ENCODE data around the gene BCL7A. TPM values are rescaled to one million over a fixed set of nuclear protein-coding genes. Genes with fewer than 3 reads are reported as not detected.

The BCL7A gene
- total RNA-seq, 1 experiment from 2014 or later = 18.2 TPM

DNA sequence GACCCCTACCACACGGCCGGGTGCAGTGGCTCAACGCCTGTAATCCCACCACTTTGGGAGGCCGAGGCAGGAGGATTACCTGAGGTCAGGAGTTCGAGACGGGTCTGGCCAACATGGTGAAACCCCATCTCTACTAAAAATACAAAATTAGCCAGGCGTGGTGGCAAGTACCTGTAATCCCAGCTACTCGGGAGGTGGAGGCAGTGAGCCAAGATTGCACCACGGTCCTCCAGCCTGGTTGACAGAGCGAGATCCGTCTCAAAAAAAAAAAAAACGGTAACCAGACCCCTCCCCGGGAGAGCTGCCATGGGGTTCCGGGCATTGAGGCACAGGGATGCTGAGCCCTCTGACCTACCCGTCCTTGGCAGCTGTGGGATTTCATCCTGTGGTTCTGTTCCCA is 21.8 kb downstream of the BCL7A start:
- Histone ChIP-seq H2AK5ac (ENCODE audit: insufficient read length, low read length) (no peak overlapping the region), H4K8ac (replicated peaks; ENCODE audit: insufficient read length, low read depth, low read length) (no peak overlapping the region), H3K23ac (ENCODE audit: insufficient read length, low read depth, low read length) (no peak overlapping the region), H3K23me2 (ENCODE audit: insufficient read length, low read depth, low read length, poor library complexity, severe bottlenecking) (no peaks in the 10 kb centered on the region), H2BK12ac (ENCODE audit: insufficient read length, low read depth, low read length) (no peak overlapping the region), H3K79me2 (ENCODE audit: insufficient read depth, low read length) (no peaks in the 10 kb centered on the region), H2BK5ac (ENCODE audit: insufficient read length, low read length) (no peak overlapping the region), H3T11ph (ENCODE audit: low read length) (no peak overlapping the region), H3K14ac (ENCODE audit: insufficient read depth, low read length) (no peak overlapping the region), H2BK20ac (ENCODE audit: low read depth, low read length, poor library complexity, severe bottlenecking) (no peak overlapping the region), H3K4ac (ENCODE audit: low read depth, low read length) (no peak overlapping the region), H2AFZ (ENCODE audit: low read length) (no peak overlapping the region), H2BK120ac (ENCODE audit: low read depth, low read length, poor library complexity, severe bottlenecking) (no peak overlapping the region), H4K20me1 (ENCODE audit: control insufficient read depth, insufficient read depth, insufficient read length) (no peaks in the 10 kb centered on the region), H3K18ac (ENCODE audit: insufficient read length, low read depth, low read length) (no peak overlapping the region), H3K9ac (ENCODE audit: extremely low read depth, insufficient read length, low read length) (no peak overlapping the region), H3K79me1 (ENCODE audit: insufficient read depth, low read depth, low read length, poor library complexity, severe bottlenecking) (no peaks in the 10 kb centered on the region), H3K56ac (ENCODE audit: insufficient read length, low read depth, low read length) (no peak overlapping the region), H3K27ac (ENCODE audit: insufficient read length, low read depth, low read length) (no peak overlapping the region), H3K27me3 (ENCODE audit: insufficient read depth, low read length) (no peaks in the 10 kb centered on the region), H3K4me2 (ENCODE audit: insufficient read depth, insufficient read length, low read length) (no peak overlapping the region), H4K91ac (ENCODE audit: insufficient read length, low read depth, low read length) (no peak overlapping the region), H4K5ac (ENCODE audit: insufficient read length, low read depth, low read length) (no peak overlapping the region), H3K9me3 (ENCODE audit: control insufficient read depth, low read depth, low read length) (no peaks in the 10 kb centered on the region), H2BK15ac (ENCODE audit: low read depth, low read length) (no peak overlapping the region), H3K4me1 (ENCODE audit: insufficient read depth, low read length) (no peaks in the 10 kb centered on the region)
- Mint-ChIP-seq H3K4me1 (peaks cover 0 to 4% of the 10 kb centered on the region in 2 experiments; a peak in 1 of 4 replicates), H3K27ac (no peak overlapping the region), H3K36me3 (ENCODE audit: insufficient read depth in 1 of 3, low read depth in 3 of 3) (peaks cover 13 to 70% (median 55%) of the 10 kb centered on the region in 3 experiments; a peak in 6 of 7 replicates), H3K9me3 (no peaks in the 10 kb centered on the region), H3K4me3 (no peak overlapping the region), H3K27me3 (ENCODE audit: low read depth) (no peaks in the 10 kb centered on the region)
- no CpG with 5 or more reads among the region's 15 CpGs for WGBS (ENCODE audit: extremely low coverage, insufficient read length, low lambda C conversion rate)
- no peak for DNase-seq
- TF ChIP-seq, protein P1, sequence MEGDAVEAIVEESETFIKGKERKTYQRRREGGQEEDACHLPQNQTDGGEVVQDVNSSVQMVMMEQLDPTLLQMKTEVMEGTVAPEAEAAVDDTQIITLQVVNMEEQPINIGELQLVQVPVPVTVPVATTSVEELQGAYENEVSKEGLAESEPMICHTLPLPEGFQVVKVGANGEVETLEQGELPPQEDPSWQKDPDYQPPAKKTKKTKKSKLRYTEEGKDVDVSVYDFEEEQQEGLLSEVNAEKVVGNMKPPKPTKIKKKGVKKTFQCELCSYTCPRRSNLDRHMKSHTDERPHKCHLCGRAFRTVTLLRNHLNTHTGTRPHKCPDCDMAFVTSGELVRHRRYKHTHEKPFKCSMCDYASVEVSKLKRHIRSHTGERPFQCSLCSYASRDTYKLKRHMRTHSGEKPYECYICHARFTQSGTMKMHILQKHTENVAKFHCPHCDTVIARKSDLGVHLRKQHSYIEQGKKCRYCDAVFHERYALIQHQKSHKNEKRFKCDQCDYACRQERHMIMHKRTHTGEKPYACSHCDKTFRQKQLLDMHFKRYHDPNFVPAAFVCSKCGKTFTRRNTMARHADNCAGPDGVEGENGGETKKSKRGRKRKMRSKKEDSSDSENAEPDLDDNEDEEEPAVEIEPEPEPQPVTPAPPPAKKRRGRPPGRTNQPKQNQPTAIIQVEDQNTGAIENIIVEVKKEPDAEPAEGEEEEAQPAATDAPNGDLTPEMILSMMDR (conservative IDR thresholded peaks at IDR 0.05) = no peak

Data from H9 (cell line).